ENCODE data around the gene SARDH.

Gene SARDH

GRCh38 chr9:133786907-133787753 is 49.0 kb upstream of the SARDH start:
- Histone ChIP-seq H3K27me3 (ENCODE audit: insufficient read depth, low read length, poor library complexity, severe bottlenecking) (no peaks in the 10 kb centered on the region), H4K20me1 (ENCODE audit: insufficient read depth, low read length, poor library complexity, severe bottlenecking) (no peaks in the 10 kb centered on the region), H3K4me2 (ENCODE audit: low read depth, low read length, poor library complexity, severe bottlenecking) (peak overlapping the region; percentile 81), H3K4me3 (ENCODE audit: low read length, poor library complexity, severe bottlenecking) (peak overlapping the region; percentile 37), H3K9me2 (replicated peaks; ENCODE audit: low read depth, low read length) (no peaks in the 10 kb centered on the region), H3K79me2 (ENCODE audit: insufficient read depth, low read length) (no peaks in the 10 kb centered on the region), H2AFZ (ENCODE audit: low read length) (no peak overlapping the region), H3K36me3 (ENCODE audit: insufficient read depth, low read length) (peaks cover 3% of the 10 kb centered on the region; the same call in 1 of the 2 replicates), H3K9ac (ENCODE audit: low read depth, low read length, poor library complexity, severe bottlenecking) (peak overlapping the region; percentile 24), H3F3A (ENCODE audit: low read depth) (0 out of 2 replicates have a peak, but pooled peaks cover 2% of the 10 kb centered on the region), H3K4me1 (ENCODE audit: insufficient read depth, low read length, poor library complexity, severe bottlenecking) (peaks cover 27% of the 10 kb centered on the region), H3K9me3 (ENCODE audit: insufficient read depth, low read depth, low read length) (no peaks in the 10 kb centered on the region)
- TF ChIP-seq CTCF (conservative IDR thresholded peaks at IDR 0.05; ENCODE audit: low read length) = no peak
- TF ChIP-seq EZH2phosphoT487 (IDR thresholded peaks at IDR 0.05; ENCODE audit: borderline replicate concordance) = no peak

DNA sequence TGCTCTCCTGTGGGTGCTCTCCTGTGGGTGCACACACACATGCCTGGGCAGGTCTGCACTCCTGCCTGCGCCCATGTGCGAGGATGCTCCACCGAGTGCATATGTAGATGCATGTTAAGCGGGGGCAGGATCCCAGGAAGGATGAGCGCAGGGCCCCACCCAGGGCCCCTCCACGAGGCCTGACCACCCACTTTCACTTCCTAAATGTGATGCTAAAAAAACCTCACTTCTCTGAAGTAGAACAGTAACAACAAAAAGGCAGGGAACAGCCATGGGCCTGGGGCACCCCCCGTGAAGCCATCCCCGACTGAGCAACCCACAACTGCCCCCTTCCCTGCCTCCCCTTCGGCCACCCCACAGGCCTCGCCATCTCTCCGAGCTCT is 48.2 kb upstream of the SARDH start:
- Histone ChIP-seq H3K79me2 (ENCODE audit: insufficient read depth, low read length) (no peaks in the 10 kb centered on the region), H3K9ac (ENCODE audit: low read depth, low read length, poor library complexity, severe bottlenecking) (no peak overlapping the region), H4K20me1 (ENCODE audit: insufficient read depth, low read length, poor library complexity, severe bottlenecking) (no peaks in the 10 kb centered on the region), H2AFZ (ENCODE audit: low read length) (no peak overlapping the region), H3K4me3 (ENCODE audit: low read length, poor library complexity, severe bottlenecking) (no peak overlapping the region), H3K36me3 (ENCODE audit: insufficient read depth, low read length) (no peaks in the 10 kb centered on the region), H3K27me3 (ENCODE audit: insufficient read depth, low read length, poor library complexity, severe bottlenecking) (no peaks in the 10 kb centered on the region), H3K4me1 (ENCODE audit: insufficient read depth, low read length, poor library complexity, severe bottlenecking) (peaks cover 27% of the 10 kb centered on the region), H3K9me3 (ENCODE audit: insufficient read depth, low read depth, low read length) (no peaks in the 10 kb centered on the region), H3K9me2 (replicated peaks; ENCODE audit: low read depth, low read length) (no peaks in the 10 kb centered on the region), H3K4me2 (ENCODE audit: low read depth, low read length, poor library complexity, severe bottlenecking) (no peak overlapping the region), H3F3A (ENCODE audit: low read depth) (0 out of 2 replicates have a peak, but pooled peaks cover 2% of the 10 kb centered on the region)
- TF ChIP-seq CTCF (conservative IDR thresholded peaks at IDR 0.05; ENCODE audit: low read length) (no peak), EZH2phosphoT487 (IDR thresholded peaks at IDR 0.05; ENCODE audit: borderline replicate concordance) (no peak)

DNA sequence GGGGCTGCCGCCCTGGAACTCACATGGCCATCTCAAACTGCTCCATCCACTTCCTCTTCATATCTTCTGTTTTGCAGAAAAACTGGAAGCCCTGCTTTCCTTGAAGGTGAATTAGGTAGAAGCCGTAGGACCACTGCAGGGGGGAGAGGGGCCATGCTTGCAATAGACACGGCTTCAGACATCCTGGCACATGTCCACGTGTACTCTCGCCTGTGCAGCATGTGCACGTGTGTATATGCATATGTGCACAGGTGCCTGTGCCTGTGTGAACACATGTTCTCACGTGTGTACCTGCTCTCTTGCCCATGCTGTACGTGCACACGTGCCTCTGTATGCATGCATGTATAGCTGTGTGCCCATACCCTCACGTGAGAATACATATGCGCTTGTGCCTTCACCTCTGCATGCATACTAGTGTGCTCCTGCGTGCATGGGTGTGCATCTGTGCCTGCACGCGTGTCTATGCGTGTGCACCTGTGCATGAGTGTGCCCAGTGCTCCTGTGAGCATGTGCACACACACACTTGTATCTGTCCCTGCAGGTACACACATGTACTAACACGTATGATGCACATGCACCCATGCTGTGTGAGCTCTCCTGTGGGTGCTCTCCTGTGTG is 47.7 kb upstream of the SARDH start:
- no peak overlapping the region for H3K9ac ChIP-seq (ENCODE audit: low read depth, low read length, poor library complexity, severe bottlenecking)
- H3K4me2 ChIP-seq (ENCODE audit: low read depth, low read length, poor library complexity, severe bottlenecking) = no peak overlapping the region
- no peaks in the 10 kb centered on the region for H4K20me1 ChIP-seq (ENCODE audit: insufficient read depth, low read length, poor library complexity, severe bottlenecking)

More for the DNA sequence above, 47.7 kb upstream of the SARDH start:
- TF ChIP-seq EZH2phosphoT487 (IDR thresholded peaks at IDR 0.05; ENCODE audit: borderline replicate concordance) (no peak), CTCF (conservative IDR thresholded peaks at IDR 0.05; ENCODE audit: low read length) (no peak)
- Histone ChIP-seq H3K4me1 (ENCODE audit: insufficient read depth, low read length, poor library complexity, severe bottlenecking) (peaks cover 27% of the 10 kb centered on the region), H3K9me2 (replicated peaks; ENCODE audit: low read depth, low read length) (no peaks in the 10 kb centered on the region), H3K27me3 (ENCODE audit: insufficient read depth, low read length, poor library complexity, severe bottlenecking) (no peaks in the 10 kb centered on the region), H3K4me3 (ENCODE audit: low read length, poor library complexity, severe bottlenecking) (no peak overlapping the region), H3F3A (ENCODE audit: low read depth) (0 out of 2 replicates have a peak, but pooled peaks cover 2% of the 10 kb centered on the region), H3K36me3 (ENCODE audit: insufficient read depth, low read length) (no peaks in the 10 kb centered on the region), H3K79me2 (ENCODE audit: insufficient read depth, low read length) (no peaks in the 10 kb centered on the region), H3K9me3 (ENCODE audit: insufficient read depth, low read depth, low read length) (no peaks in the 10 kb centered on the region), H2AFZ (ENCODE audit: low read length) (no peak overlapping the region)
